Measurements from ENCODE around the gene RAPGEF5.

GRCh38 chr7:22124941-22125340, 232.0 kb downstream of the RAPGEF5 start:
- TF ChIP-seq CTCF (optimal IDR thresholded peaks at IDR 0.05 in 1 of 3, IDR thresholded peaks at IDR 0.05 in 1 of 3, conservative IDR thresholded peaks at IDR 0.05 in 1 of 3; ENCODE audit: extremely low read depth in 1 of 3, insufficient read depth in 2 of 3, low read length in 3 of 3) (no peak), EZH2 (IDR thresholded peaks at IDR 0.05; ENCODE audit: low read length) (no peak)

All from keratinocyte (primary cell).